Germinal center (tissue), 1 donor: ENCODE results near the gene EPHA8.

Source experiments
- DNase-seq: peaks from one replicate; pipeline ENCODE4 v3.0.0; 2012; ENCODE audit warnings: mixed read lengths, low spot score

Gene EPHA8

DNA sequence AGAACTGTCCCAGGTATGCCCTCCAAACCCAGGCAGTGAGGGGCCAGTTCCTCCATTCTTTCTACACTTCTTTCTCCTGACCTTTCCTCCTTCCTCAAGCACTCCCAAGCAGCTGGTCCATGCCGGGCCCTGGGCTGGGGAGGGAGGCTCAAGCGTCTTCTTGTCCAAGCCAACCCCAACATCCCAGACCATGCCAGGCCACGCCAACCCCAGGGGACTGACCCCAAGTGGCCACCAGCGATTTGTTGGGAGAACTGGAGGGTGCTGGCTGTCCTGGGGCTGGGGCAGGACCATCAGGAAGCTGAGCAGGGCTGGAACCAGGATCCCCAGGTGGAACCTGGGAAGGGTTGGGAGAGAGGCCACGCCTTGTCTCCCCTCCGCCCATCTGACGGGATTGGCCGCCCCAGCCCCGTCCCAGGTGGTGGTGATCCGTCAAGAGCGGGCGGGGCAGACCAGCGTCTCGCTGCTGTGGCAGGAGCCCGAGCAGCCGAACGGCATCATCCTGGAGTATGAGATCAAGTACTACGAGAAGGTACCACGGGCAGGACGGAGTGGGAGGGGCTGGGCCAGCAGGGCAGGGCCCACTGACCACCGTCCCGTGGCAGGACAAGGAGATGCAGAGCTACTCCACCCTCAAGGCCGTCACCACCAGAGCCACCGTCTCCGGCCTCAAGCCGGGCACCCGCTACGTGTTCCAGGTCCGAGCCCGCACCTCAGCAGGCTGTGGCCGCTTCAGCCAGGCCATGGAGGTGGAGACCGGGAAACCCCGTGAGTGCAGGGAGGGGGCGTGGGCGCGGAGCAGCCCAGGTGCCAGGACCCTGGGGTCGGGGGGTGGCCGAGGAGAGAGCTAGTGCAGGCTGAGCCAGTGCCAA, 29.9 kb downstream of the EPHA8 start:
- DNase-seq, result no peak

DNA sequence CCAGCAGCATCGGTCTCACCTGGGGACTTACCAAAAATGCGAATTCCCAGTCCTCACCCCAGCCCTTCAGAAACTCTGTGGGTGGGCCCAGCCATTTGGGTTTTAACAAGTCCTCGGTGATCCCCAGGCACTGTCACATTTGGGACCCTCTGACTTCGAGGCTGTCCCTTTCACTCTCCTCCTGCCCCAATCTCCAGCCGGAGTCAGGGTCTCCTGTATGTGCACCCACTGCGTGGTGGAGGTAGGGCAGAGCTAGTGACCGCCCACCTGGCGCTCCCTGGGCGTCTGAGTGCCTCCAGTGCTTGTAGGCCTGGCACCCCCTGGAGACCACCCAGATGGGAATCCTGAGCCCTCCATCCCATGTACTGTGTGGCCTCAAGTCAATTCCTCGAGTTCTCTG, 31.1 kb downstream of the EPHA8 start:
- no peak for DNase-seq

DNA sequence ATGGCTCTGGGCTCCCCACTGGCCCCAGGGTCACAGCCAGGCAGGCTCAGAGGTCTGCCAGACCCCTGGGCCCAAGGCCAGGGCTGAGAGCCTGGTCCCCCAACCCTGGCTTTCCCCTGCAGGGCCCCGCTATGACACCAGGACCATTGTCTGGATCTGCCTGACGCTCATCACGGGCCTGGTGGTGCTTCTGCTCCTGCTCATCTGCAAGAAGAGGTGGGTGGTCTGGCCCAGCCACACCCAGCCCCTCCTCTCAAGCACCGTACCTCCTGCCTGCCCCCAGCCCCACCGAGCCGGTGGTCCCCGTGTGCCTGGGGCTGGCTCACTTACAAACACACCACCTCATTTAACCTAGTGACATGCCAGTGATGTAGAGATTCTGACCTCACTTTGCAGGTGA, 31.8 kb downstream of the EPHA8 start:
- DNase-seq, result no peak

DNA sequence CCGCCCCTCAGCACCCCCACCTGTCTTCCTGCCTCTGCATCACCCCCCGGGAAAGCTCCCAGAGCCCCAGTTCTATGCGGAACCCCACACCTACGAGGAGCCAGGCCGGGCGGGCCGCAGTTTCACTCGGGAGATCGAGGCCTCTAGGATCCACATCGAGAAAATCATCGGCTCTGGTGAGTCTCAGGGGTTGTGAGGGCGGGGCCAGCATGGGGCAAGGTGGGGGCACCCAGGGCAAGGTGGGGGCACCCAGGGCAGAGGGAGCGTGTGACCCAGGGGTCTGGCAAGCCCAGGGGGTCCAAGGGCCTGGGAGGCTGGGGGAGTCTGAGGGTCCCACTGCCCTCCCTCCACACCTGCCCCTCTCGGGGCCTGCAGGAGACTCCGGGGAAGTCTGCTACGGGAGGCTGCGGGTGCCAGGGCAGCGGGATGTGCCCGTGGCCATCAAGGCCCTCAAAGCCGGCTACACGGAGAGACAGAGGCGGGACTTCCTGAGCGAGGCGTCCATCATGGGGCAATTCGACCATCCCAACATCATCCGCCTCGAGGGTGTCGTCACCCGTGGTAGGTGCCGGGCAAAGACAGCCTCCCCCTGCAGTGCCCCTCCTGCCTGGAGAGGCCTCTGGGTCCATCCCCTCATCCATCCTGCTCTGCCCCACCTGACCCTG, 34.1 kb downstream of the EPHA8 start:
- no peak for DNase-seq

DNA sequence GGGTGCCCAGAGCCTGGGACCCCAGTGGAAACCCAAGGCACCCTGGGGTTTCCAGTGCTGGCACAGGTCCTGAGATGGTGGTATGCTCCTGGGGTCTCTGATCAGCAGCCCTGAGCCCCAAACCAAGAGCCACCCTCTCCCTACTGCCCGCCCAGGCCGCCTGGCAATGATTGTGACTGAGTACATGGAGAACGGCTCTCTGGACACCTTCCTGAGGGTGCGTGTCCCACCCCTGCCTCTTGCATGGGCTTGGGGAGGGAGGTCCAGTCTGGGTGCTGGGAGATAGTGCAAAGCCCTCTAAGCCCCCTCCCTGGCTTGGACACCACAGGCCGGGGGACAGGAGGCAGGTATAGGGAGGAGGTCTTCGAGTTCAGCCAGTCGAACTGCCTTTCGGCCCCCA, 34.7 kb downstream of the EPHA8 start:
- no peak for DNase-seq

DNA sequence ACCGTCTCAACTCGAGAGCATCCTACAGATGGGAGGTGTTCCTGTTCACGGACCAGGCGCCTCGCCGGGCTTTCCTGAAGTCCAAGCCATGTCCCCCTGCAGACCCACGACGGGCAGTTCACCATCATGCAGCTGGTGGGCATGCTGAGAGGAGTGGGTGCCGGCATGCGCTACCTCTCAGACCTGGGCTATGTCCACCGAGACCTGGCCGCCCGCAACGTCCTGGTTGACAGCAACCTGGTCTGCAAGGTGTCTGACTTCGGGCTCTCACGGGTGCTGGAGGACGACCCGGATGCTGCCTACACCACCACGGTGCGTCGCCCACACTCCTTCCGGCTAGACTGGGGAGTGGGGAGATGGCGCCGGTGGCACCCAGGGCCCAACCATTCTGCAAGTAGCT, 35.4 kb downstream of the EPHA8 start:
- no peak for DNase-seq

DNA sequence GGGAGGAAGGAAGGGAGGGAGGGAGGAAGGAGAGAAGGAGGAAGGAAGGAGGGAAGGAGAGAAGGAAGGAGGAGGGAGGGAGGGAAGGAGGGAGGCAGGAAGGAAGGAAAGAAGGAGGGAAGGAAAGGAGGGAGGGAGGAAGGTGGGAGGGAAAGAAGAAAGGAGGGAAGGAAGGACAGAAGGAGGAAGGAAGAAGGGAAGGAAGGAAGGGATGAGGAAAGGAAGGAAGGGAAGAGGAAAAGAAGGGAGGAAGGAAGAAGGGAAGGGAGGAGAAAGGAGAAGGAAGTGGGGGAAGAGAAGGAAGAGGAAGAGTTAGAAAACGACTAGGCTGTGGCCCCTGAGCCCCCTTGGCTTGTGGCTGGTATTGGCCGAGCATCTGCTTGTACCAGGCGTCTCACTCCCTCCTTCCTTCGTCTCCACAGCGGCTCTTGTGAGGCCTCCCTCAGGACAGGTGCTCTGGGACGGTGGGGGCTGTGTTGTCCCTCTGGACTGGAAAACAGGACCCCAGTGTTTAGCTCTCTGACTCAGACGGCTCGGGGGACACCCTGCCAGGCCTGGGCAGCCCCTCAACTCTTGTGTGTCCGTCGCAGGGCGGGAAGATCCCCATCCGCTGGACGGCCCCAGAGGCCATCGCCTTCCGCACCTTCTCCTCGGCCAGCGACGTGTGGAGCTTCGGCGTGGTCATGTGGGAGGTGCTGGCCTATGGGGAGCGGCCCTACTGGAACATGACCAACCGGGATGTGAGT, 37.0 kb downstream of the EPHA8 start:
- no peak for DNase-seq

DNA sequence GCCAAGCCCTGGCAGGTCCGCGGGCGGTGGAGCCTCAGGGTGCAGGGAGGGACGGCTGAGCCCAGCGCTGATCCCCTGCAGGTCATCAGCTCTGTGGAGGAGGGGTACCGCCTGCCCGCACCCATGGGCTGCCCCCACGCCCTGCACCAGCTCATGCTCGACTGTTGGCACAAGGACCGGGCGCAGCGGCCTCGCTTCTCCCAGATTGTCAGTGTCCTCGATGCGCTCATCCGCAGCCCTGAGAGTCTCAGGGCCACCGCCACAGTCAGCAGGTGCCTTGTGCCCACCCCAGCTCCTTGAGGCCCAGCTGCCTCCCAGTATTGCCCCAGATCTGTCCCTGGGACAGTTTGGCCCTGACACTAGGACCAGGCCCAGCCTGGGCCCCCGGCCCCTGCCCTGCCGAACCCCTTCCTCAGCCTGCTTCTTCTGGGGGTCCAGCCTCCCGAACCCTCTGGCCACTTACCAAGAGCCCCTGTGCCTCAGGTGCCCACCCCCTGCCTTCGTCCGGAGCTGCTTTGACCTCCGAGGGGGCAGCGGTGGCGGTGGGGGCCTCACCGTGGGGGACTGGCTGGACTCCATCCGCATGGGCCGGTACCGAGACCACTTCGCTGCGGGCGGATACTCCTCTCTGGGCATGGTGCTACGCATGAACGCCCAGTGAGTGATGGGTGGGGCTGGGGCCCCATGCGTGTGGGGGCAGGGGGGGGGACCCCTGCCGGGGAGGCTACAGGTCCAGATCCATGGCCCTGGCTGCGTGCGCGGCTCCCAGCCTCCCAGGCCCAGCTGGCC, 37.7 kb downstream of the EPHA8 start:
- DNase-seq, result no peak

DNA sequence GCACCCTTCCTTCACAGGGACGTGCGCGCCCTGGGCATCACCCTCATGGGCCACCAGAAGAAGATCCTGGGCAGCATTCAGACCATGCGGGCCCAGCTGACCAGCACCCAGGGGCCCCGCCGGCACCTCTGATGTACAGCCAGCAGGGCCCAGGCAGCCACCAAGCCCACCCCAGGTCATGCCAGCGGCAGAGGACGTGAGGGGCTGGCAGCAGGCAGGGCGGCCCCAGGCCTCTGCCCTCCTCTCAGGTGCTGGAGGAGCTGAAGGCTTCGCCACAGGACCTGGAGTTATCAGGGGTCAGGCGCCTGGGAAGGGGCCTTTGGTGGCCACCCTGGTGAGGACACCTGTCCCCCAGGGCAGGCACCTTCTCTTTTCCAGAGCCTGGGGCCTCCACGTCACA, 38.3 kb downstream of the EPHA8 start:
- DNase-seq, result no peak

DNA sequence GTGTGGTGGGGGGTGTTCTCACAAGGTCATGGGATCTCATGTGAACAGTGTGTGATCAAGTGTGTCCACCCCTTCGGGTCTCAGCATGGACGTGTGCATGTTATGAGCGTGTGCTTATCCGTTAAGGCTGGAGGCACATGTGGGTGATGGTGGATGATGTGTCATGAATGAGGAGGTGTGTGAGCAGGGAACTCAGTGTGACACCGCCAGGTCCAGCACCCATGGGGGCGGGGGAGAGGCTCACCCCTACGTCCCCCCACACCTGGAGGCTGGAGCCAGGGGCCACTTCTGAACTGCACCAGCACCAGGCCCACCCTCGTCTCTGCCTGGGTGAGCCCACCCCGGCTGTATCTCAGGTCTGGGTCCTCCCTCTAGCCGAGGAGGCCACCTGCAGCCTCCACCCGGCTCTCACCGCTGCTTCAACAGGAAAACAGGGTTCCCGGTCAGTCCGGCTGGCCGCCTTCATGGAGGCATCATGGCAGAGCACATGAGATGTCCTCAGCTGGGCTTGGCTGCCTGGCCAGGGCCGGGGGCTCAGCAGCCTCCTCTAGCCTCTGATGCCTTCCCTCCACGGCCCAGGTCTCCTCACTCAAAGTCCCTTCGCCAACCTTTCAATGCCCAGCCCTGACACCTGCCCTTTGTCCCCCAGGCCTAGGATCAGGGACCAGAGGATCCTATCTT, 38.9 kb downstream of the EPHA8 start:
- DNase-seq, result no peak

DNA sequence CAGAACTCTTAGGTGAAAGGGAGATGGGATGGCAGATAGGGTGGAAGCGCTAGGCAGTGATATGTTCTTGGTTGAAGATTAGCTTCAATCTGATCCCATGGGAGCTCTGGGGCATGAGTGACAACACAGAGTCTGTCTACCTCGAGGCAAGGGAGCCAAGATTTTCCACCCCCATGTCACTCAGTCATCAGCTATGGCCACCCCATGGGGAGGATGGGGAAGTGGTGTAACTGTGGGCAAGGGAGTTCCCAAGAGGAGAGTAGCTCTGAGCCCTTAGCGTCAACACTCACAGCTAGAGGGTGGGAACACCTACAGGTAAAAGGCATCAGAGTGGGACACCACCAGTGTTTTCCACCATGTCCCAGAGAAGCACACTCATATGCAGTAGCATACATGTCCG, 42.9 kb downstream of the EPHA8 start:
- no peak for DNase-seq

DNA sequence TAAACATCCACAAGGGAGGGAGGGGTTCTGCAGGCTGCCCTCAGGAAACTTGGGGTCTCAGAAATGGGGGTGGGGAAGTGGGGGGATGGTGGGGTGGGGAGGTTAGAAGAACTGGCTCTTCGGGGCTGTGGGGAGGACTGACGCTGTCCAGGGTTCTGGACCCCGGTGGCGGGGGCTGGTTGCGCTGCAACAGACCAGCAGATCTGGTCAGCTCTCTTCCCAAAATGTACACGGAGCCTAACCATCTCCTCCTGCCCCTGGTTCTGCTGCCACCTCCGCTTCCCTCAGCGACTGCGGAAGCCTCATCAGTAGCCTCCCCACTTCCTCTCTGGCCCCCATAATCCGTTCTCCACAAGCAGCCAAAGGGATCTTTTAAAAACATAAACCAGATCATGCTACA, 43.9 kb downstream of the EPHA8 start:
- DNase-seq, result no peak

DNA sequence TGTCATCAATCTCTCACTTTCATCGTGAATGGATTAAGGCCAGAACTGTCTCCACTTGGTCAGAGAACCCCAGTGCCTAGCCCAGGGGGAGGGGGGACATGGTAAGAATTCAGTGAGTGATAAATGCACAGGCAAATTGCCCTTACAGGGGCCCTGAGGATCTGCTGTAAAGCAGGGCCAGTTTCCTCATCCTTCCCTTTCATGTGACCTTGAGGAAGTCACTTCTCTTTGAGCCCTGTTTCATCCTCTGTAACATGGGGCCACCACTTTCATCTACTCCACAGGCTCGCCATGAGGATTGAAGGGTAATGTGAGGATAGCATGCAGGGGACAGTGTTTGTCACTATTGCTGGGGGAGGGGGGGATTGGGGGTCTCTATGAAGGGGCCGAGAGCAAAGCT, 45.1 kb downstream of the EPHA8 start:
- no peak for DNase-seq

DNA sequence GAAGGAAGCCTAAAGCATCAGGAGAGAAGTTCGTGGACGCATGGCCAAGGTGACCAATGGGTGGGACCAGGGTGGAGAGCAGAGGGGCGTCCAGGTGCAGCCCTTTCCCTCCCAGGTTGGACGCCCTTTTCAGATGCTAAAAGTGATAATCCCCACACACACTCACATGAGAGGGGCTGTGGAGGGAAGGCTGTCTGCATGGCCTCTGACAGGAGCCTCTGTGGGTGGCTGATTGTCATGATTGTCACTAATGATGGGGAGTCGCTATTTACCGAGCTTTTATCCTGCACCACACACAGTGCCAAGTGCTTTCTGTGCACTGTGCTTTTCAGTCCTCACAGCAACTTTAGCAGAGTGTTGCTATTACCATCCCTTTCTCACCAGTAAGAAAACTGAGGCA, 46.0 kb downstream of the EPHA8 start:
- no peak for DNase-seq

DNA sequence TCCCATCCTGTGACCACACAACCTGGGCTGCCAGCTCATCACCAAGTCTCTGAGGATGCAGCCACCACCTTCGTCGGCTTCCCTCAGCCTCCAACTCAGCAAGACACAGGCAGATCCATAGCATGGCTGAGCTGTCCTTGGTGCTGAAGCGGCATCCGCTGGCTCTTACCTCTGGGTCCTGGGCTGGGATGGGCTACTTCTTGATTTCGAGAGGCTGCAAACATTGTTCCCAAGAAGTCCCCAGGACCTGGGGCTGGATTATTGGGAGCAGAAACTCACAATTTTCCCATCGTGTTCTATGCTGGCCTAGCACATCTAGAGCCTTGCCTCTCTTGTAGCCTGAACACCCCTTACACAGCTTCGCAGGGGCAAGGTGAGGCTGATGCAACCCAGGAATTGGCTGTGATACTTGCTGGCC, 48.2 kb downstream of the EPHA8 start:
- DNase-seq, result no peak

DNA sequence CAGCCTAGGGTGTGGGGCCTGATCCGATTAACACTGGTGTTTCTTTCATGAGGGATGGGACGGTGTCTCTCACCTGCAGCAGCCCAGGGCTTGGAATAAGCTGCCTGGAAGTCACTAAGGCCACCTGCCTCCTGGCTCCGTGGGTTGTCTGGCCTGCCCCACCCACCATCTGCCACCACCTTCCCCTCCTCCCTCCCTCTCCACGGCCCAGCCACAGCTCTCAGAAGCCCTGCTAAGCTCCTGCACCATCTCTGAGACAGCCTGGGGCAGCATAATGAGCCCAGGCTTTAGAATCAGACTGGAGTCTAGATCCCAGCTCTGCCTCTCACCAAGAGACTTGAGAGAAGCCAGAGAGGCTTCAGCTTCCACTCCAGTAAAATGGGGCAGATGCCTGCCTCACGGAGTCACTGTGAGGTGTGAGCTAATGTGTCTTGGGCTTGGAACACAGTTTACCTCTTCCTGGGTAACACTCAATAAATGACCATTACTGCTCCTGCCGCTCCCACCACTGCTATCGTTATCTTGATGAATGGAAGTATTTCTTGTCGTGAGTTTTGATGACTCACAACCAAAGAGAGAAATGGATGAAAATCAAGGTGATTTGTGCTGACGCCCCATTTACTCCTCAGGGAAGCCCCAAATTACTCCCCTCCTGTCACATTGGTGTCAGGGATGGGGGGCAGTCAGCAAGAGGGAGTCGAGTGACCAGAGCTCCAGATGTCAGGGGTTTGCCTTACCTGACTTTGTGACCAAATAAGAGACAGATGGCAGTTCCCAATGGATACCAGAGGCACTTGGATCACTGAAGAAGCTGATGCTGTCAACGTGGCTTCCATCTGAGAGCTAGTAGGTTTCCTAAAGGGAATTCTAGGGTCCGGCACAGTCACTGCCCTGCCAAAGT, 49.6 kb downstream of the EPHA8 start:
- DNase-seq, result no peak

DNA sequence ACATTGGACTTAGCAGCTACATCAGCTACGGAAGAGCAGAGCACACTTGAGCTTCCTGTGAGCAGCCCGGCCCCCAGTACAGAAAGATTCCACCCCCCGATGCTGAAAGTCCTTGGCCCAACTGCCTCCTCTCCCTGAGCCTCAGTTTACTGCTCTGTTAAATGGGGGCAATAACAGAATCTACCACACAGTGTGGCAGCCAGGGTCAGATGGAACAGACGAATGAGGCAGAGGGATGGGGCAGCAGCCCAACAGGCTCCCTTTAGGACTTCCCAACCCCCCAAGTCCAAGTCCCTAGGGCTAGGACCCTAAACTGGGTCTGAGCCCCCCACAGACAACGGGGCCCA, 50.3 kb downstream of the EPHA8 start:
- DNase-seq, result no peak

DNA sequence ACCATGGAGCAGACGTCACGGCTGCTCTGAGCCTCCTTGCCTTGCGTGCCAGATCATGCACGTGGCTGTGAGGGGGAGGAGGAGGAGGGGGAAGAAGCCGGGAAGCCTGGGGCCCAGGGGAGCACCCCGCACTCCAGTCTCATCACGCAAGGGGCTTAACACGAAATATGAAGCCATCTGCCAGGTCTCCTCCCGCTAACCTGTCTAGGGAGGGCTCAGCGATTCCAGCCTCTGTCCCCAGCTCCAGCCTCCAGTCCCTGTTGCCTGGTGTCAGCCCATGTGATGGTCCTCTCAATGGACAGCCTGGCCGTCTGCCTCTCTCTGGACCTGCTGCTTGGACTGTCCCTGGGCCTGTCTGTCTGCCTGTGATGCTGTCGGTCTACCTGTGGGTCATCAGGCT, 50.7 kb downstream of the EPHA8 start:
- DNase-seq, result no peak

DNA sequence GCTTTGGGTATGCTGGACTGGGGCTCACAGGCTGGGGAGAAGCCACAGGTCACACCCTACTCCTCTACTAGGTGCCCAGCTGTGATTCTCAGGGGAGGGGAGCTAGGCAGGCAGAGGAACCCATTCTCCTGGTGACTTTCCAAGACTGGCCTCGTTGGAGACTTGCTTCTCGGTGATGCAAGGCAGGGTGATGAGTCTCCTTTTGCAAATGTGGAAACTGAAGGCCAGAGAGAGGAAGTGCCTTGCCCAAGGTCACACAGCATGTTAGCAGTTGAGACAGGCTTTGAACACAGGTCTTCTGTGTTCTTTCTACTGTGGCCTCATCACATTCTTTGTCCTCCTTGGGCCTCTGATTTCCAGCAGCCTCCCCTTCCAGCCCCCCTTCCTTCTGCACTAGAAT, 52.6 kb downstream of the EPHA8 start:
- no peak for DNase-seq

DNA sequence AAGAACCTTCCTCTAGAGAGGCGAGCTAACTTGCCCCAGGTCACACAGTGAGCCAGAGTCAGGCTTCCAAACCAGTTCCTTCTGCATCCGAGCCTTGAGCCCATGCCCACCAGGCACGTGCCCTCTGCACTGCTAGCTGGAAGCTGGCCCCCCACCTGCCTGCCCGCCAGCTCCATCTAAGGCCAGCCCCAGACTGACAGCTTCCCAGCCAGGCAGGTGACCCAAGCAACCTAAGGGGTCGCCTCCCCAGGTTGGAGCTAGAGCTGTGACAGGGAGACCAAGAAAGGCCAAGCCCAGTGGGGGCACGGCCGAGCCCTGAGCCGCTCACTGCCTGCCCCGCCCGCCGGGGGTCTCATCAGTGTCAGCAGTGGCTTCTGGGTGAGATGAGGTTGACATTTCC, 53.3 kb downstream of the EPHA8 start:
- no peak for DNase-seq

DNA sequence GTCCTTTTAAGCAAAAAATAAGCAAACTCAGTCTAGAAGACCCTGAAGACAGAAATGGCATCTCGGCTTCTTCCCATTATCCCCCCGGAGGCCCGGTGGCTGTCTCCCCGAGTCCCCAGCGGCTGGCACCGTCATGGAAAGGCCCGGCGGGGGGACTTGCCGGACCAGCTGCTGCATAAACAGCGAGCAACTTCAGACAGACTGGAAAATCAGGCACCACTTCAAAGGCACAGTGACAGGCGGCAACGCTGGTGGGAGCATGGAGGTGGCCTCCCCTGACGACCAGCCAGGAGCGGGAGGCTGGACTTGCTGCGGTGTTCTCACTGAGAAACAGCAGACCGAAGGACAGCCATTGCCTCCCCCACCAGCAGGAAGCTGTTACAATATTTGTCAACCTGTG, 54.8 kb downstream of the EPHA8 start:
- no peak for DNase-seq
